Activated T-cell treated with anti-CD3 and anti-CD28 coated beads for 1 hour (primary cell): Measurements from ENCODE around the gene CAMTA1.

ENCODE experiments used
- DNase-seq: peaks from one replicate; pipeline ENCODE4 v3.0.0-alpha.2; 2020; ENCODE audit warnings: low read depth

The CAMTA1 gene

DNA sequence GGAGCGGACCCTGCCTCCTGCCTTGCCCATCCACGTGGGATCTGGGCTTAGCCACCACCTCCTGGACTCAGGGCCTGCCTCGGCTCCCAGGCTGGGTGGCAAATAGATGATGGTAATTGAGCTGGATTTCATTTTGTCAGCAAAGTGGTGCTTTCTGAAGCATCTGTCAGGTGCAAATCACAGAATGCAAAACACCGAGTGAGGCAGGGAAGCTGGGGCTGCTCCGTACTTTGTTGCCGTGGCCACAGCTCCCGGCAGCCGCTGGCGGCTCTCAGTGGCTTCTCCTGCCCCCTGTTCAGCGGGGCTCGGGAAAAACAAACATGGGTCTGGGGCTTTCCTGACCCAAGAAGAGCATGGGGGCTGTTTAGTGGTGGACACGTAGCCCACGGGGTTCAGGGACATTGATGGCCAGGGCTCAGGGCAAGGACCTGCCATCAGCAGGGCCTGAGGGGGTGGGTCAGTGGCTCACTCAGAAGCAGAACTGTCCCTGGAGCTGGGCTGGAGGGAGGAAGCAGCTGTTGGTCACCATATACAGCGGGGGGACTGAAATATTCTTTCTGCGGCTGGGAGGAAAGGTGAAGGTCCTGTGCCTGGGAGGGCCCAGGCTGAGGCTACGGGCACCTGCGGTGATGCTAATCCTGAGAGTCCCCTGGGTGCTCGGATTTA is 855.8 kb downstream of the CAMTA1 start:
- no peak for DNase-seq

DNA sequence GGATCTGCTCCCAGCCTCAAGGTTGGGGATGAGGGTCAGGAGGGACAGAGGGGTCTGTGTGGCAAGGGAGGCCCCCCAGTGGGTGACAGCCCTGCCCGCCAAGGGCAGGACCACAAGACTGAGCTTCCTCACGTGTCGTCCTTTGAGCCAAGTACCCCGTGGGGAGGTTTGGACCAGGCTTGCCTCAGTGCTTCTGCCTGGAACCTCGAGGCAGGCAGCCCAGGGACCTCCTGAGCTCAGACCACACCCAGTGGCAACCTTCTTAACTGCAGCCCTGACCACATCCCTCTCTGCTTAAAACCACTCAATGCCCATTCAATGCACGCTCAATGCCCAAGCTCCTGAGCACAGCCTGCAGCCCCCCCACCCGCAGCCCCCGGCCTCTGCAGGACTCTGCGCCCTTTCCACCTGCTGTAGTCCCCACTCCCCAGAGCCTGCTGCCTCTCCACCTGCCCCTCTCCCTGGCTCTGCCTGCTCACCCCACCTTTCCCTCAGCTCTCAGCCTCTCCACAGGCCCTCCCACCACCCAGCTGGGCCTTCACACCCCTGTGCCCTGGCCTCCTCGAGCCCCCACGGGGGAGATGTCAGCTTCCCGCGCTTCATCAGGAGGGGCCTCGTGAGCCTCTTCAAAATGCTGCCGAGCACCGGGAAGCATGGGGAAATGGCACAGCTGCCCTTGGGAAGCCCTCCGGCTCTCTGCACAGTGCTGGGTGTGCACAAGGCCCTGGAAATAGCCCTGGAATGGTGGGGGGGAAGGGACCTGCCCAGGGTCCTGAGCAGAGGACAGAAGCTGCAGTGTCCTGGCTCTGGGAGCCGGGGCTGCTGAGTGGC is 856.5 kb downstream of the CAMTA1 start:
- no peak for DNase-seq

DNA sequence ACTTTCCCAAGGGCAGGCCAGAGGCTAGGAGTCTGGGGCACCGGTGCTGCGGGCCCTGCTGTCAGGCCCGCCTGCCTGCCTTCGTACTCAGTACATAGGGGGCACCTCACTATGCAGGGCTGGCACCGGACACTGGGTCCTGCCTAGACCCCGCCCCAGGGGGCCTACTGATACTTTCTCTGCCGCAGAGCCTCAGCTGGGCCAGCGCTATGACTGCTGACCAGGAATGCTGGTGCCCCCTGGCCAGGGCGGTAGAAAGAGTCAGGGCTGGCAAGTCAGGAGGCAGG is 857.1 kb downstream of the CAMTA1 start:
- DNase-seq, result no peak

DNA sequence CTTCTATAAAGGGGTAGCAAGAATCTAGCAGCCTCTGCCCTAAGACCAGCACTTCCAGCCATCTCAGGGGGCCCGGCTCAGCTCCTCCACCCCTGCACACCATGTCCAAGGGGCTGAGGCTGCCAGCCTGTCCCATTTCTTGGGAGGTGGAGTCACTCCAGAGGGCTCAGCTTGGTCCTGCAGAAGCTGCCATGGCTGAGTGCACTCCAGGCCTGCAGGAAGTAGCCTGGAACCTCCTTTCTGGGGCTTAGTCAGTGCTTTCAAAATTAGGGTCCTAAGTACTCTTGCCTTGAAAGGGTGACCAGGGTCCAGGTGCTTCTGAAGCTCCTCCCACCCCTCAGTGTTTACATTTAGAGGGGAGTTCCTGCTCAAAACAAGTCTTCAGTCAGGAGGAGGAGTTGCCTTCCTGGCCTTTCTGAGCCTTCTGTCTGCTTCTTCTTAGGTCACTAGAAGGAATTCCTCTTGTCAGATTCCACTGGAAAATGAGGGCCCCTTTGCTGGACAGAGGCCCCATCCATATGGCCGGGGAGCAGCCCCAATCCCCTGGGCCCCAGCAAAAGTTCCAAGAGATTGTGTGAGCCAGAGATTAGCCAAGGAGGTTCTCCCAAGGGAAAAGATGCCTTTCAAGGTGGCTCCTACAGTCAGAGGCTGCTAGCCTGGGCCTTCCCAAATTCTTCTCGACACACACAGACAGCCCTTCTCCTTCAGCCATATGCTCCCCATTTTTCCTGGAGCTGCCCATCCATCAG is 857.7 kb downstream of the CAMTA1 start:
- DNase-seq, result no peak

DNA sequence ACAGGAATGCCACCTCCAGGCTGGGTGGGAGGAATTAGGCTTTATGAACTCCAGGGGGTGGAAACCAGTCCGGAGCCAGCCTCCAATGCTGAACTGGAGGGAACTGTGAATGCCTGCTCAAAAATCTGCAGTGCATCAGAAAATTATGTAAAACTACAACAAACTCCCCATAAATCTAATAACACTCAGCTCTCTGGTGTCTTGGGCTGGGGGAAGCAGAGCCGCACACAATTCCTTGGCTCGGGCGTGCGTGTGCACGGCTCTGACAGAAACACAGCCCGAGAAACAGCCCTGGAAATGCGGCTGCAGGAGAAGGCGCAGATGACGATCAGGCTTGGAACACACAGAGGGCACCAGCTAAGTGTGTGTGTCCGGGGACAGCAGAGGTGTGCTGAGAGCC is 858.3 kb downstream of the CAMTA1 start:
- DNase-seq, result no peak

- no peak for DNase-seq
Observed at GRCh38 chr1:7644086-7644485, 858.8 kb downstream of the CAMTA1 start.

- DNase-seq, result no peak
Observed at GRCh38 chr1:7644961-7645750, 859.9 kb downstream of the CAMTA1 start.

DNA sequence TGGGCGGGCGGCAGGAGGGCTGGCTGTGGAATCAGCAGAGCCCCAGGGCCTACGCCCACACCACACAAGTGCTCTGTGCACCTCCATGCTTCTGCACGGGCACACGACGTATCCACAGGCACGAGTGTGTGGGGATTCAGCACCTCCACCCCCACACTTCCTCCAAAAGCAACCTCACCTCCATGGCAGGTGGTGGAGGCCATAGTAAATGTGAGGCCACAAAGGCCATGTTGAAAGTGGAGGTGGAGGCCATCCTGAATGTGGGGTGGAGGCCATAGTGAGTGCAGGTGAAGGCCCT is 860.4 kb downstream of the CAMTA1 start:
- no peak for DNase-seq

DNA sequence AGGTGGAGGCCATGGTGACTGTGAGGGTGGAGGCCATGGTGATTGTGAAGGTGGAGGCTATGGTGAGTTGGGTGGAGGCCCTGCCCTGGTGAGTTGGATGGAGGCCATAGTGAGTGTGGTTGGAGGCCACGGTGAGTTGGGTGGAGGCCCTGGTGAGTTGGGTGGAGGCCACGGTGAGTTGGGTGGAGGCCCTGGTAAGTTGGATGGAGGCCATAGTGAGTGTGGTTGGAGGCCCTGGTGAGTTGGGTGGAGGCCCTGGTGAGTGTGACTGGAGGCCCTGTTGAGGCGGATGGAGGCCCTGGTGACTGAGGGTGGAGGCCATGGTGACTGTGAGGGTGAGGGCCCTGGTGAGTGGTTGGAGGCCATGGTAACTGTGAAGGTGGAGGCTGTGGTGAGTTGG is 860.9 kb downstream of the CAMTA1 start:
- no peak for DNase-seq

- DNase-seq, result peak; percentile 65
Observed at GRCh38 chr1:7646981-7647901, 862.0 kb downstream of the CAMTA1 start.

DNA sequence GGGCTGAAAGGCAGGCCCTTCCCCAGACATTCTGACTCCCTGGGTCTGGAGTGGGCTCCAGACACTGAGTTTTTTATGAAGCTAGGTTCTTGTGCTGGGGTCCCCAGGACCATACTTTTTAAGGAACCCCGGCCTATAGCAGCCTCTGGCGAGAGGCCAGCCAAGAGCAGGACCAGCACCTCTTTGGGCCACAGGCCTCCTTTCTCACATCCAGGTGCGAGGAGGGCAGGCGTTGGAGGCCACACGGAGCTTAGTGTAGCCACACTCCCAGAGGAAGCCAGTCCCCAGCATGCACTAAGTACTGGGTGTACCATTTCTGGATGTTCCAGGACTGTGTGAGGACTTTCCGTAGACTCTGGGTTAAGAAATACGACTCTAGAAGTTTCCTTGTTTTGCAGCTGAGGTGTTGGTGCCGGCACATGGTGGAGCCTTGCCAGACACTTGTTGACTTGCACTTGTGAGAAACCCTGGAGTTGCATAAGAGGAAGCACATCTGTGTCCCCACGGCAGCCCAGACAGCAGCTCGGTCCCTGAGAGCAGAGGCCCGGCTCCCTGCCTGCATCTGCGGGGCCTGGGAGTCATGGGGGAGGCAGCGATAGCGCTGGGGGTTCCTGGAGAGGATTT is 863.6 kb downstream of the CAMTA1 start:
- DNase-seq, result no peak

GRCh38 chr1:7650801-7651200 is 865.5 kb downstream of the CAMTA1 start:
- no peak for DNase-seq

DNA sequence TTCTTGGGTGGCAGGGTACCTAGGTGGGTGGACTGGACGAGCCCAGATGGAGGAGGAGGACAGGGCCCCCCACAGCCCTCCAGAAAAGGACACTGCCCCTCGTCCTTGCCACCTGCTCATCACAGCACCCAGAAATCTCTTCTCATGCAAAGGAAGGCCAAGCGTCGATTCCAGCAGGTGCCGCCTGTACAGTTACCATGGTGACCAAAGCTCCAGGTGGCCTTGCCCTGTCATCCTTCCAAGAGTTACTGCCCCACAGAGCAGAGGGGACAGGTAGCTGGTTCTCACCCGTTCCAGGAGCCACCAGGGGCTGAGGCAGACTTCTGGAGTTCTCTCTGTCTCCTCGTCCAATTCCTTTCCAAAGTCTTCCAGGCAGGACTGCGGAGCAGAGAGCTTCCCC is 865.9 kb downstream of the CAMTA1 start:
- no peak for DNase-seq

GRCh38 chr1:7652061-7652460 is 866.8 kb downstream of the CAMTA1 start:
- DNase-seq, result no peak

GRCh38 chr1:7652515-7653098 is 867.4 kb downstream of the CAMTA1 start:
- DNase-seq, result no peak

DNA sequence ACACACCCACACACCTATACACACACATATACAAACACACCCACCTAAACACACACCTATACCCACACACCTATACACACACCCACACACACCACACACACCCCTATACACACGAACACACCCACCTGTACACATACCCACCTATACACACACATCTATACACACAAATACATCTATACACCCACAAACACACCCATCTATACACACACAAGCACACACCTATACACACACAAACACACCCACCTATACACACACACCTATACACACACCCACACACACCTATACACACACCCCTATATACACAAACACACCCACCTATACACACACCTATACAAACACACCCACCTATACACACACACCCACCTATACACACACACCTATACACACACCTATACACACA is 869.5 kb downstream of the CAMTA1 start:
- no peak for DNase-seq

- DNase-seq, result no peak
Observed at GRCh38 chr1:7655354-7655753, 870.1 kb downstream of the CAMTA1 start.

GRCh38 chr1:7656557-7657215 is 871.4 kb downstream of the CAMTA1 start:
- DNase-seq, result no peak

GRCh38 chr1:7657287-7658016 is 872.2 kb downstream of the CAMTA1 start:
- DNase-seq, result no peak
